Right lobe of liver (tissue), 4 donors: ENCODE data around the gene IGFBPL1.

Experiments used
- CTCF ChIP-seq, 4 donors: fragments of 200-600 bp in 3 of 4; fragments of 450-650 bp in 1 of 4; IDR thresholded peaks; one replicate each; pipeline versions ENCODE4 v1.5.1 to v1.8.0; 2016 to 2022; ENCODE audit warnings: antibody characterized with exemption in 4 of 4, mild to moderate bottlenecking in 2 of 4
- POLR2A ChIP-seq: fragments of 450-650 bp; IDR thresholded peaks from one replicate; pipeline ENCODE4 v1.6.1; 2017; ENCODE audit warnings: antibody characterized with exemption, mild to moderate bottlenecking
- donor health status: DM: no; HTN: no; CAD: no.
- donor health status: DM: no; HTN: no; CAD: no.
- donor health status: DM: no; HTN: yes; CAD: no.

- TF ChIP-seq CTCF (IDR thresholded peaks at IDR 0.05) (no peak), POLR2A (no peak)
Observed at GRCh38 chr9:38376021-38376670, 48.1 kb downstream of the IGFBPL1 start.
